Neural progenitor cell (in vitro differentiated cells): ENCODE results near the gene CFAP61. TPM values are rescaled to one million over a fixed set of nuclear protein-coding genes. Genes with fewer than 3 reads are reported as not detected.

Source experiments
- DNase-seq: peaks from one replicate; pipeline ENCODE4 v3.0.0-alpha.2; 2016; ENCODE audit warnings: low spot score
- H2AFZ ChIP-seq: fragments of 200-600 bp; sonication (generic); replicated peaks from 2 replicates; pipeline ENCODE4 v1.6.1; 2016; ENCODE audit warnings: antibody characterized with exemption
- H3F3A ChIP-seq: fragments of 200-600 bp; sonication (generic); 2 replicates; pipeline ENCODE4 v1.6.1; 2016; ENCODE audit warnings: antibody characterized with exemption, low read depth
- H3K27ac ChIP-seq: fragments of 200-600 bp; sonication (generic); 2 replicates; pipeline ENCODE4 v1.5.1; 2016; ENCODE audit warnings: mild to moderate bottlenecking
- H3K27me3 ChIP-seq: fragments of 200-600 bp; sonication (generic); 2 replicates; pipeline ENCODE4 v1.6.1; 2016; ENCODE audit warnings: mild to moderate bottlenecking, moderate library complexity
- H3K36me3 ChIP-seq: fragments of 200-600 bp; sonication (generic); 2 replicates; pipeline ENCODE4 v1.5.1; 2016
- H3K4me1 ChIP-seq: fragments of 200-600 bp; sonication (generic); 2 replicates; pipeline ENCODE4 v1.6.1; 2016; ENCODE audit warnings: mixed run types
- H3K4me2 ChIP-seq: fragments of 200-600 bp; sonication (generic); 2 replicates; pipeline ENCODE4 v1.6.1; 2016
- H3K4me3 ChIP-seq: fragments of 200-600 bp; sonication (generic); 2 replicates; pipeline ENCODE4 v1.5.1; 2016
- H3K79me2 ChIP-seq: fragments of 200-600 bp; sonication (generic); 2 replicates; pipeline ENCODE4 v1.6.1; 2016; ENCODE audit warnings: low read depth
- H3K9ac ChIP-seq: fragments of 200-600 bp; sonication (generic); 2 replicates; pipeline ENCODE4 v1.6.1; 2016
- H3K9me3 ChIP-seq: fragments of 200-600 bp; sonication (generic); 2 replicates; pipeline ENCODE4 v1.5.1; 2016; ENCODE audit warnings: low read depth
- H4K20me1 ChIP-seq: fragments of 200-600 bp; sonication (generic); 2 replicates; pipeline ENCODE4 v1.6.1; 2016; ENCODE audit warnings: low read depth
- H3K27ac Mint-ChIP-seq: 3 replicates; pipeline ENCODE4 v1.8.0; 2021; ENCODE audit warnings: mixed read lengths
- H3K27me3 Mint-ChIP-seq: 2 replicates; pipeline ENCODE4 v1.8.0; 2022; ENCODE audit warnings: low read depth, mild to moderate bottlenecking, inconsistent platforms, moderate library complexity, mixed read lengths; ENCODE audit not compliant: insufficient read depth
- H3K36me3 Mint-ChIP-seq: 3 replicates; pipeline ENCODE4 v1.8.0; 2021; ENCODE audit warnings: mixed read lengths
- H3K4me1 Mint-ChIP-seq: 3 replicates; pipeline ENCODE4 v1.8.0; 2021; ENCODE audit warnings: mixed read lengths
- H3K4me3 Mint-ChIP-seq: 3 replicates; pipeline ENCODE4 v1.8.0; 2021; ENCODE audit warnings: mild to moderate bottlenecking, moderate library complexity, mixed read lengths
- H3K9me3 Mint-ChIP-seq: 3 replicates; pipeline ENCODE4 v1.8.0; 2020; ENCODE audit warnings: mixed read lengths
- EZH2 ChIP-seq: fragments of 200-600 bp; sonication (generic); IDR thresholded peaks from 2 replicates; pipeline ENCODE4 v1.6.1; 2017; ENCODE audit warnings: antibody characterized with exemption, mild to moderate bottlenecking, moderate library complexity
- EZH2phosphoT487 ChIP-seq: fragments of 200-600 bp; sonication (generic); IDR thresholded peaks from 2 replicates; pipeline ENCODE4 v1.6.1; 2017; ENCODE audit warnings: antibody characterized with exemption
- total RNA-seq: library from RNA; depleted of rRNA; stranded (reverse); fragments of >200 nt; gene quantifications from 2 replicates; pipeline ENCODE4 v1.2.3, GENCODE V29; 2015; ENCODE audit warnings: low replicate concordance
- TF ChIP-seq, protein P1 (sequence below): fragments of 200-600 bp; sonication (generic); IDR thresholded peaks from 2 replicates; pipeline ENCODE4 v1.5.1; 2017; ENCODE audit warnings: antibody characterized with exemption, mild to moderate bottlenecking

The CFAP61 gene
- total RNA-seq, 1 donor from 2014 or later: not detected

DNA sequence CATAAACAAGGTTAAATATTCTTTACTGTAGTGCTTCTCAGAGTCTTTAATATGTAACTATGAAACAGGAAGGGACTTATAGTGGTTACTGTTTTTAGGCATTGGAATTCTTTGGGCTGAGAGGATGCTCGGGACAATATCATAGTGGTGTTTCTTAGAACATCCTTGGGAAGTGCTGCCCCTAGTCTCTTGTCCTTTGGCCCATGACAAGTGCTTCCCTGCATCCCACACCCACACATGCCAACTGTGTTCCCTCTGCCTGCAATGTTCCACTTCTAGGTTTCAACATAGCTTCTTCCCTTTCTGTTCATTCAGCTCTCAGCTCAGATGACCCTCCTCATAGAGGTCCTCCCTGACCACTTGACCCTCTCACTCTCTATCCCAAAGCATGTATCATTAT, 37.6 kb downstream of the CFAP61 start:
- Histone ChIP-seq H3K9ac (no peak overlapping the region), H3K4me3 (no peak overlapping the region), H3K4me1 (no peaks in the 10 kb centered on the region), H2AFZ (no peak overlapping the region), H3K27ac (no peak overlapping the region), H3K9me3 (no peaks in the 10 kb centered on the region), H3K4me2 (no peak overlapping the region), H3K36me3 (no peaks in the 10 kb centered on the region), H3K79me2 (no peaks in the 10 kb centered on the region), H4K20me1 (no peaks in the 10 kb centered on the region), H3K27me3 (no peaks in the 10 kb centered on the region), H3F3A (no peaks in the 10 kb centered on the region)
- H3K27ac Mint-ChIP-seq: no peak overlapping the region
- no peaks in the 10 kb centered on the region for H3K36me3 Mint-ChIP-seq
- no peak for DNase-seq
- H3K9me3 Mint-ChIP-seq: no peaks in the 10 kb centered on the region
- TF ChIP-seq EZH2 (no peak), EZH2phosphoT487 (no peak)
- H3K4me1 Mint-ChIP-seq: no peaks in the 10 kb centered on the region
- no peak overlapping the region for H3K4me3 Mint-ChIP-seq
- peaks cover 2% of the 10 kb centered on the region for H3K27me3 Mint-ChIP-seq

DNA sequence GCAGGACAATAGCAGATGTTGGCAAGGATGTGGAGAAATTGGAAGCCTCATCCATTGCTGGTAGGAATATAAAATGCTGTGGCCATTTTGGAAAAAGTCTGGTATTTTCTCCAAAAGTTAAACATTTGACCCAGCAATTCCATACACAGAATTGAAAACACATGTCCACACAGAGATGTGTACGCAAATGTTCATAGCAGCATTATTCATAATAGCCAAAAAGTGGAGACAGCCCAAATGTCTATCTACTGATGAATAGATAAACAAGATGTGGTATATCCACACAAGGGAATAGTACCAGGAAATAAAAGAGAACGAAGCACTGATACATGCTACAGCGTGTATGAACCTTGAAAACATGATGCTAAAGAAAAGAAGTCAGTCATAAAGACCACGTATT, 40.5 kb downstream of the CFAP61 start:
- Histone ChIP-seq H3K4me3 (no peak overlapping the region), H3K79me2 (no peaks in the 10 kb centered on the region), H3K4me2 (no peak overlapping the region), H3K4me1 (no peaks in the 10 kb centered on the region), H2AFZ (no peak overlapping the region), H3K27ac (no peak overlapping the region), H4K20me1 (no peaks in the 10 kb centered on the region), H3K9me3 (no peaks in the 10 kb centered on the region), H3K36me3 (no peaks in the 10 kb centered on the region), H3K27me3 (no peaks in the 10 kb centered on the region), H3K9ac (no peak overlapping the region), H3F3A (no peaks in the 10 kb centered on the region)
- no peak overlapping the region for H3K27ac Mint-ChIP-seq
- DNase-seq: no peak
- H3K36me3 Mint-ChIP-seq: no peaks in the 10 kb centered on the region
- no peak for TF ChIP-seq EZH2
- no peak for TF ChIP-seq EZH2phosphoT487
- TF ChIP-seq, protein P1, sequence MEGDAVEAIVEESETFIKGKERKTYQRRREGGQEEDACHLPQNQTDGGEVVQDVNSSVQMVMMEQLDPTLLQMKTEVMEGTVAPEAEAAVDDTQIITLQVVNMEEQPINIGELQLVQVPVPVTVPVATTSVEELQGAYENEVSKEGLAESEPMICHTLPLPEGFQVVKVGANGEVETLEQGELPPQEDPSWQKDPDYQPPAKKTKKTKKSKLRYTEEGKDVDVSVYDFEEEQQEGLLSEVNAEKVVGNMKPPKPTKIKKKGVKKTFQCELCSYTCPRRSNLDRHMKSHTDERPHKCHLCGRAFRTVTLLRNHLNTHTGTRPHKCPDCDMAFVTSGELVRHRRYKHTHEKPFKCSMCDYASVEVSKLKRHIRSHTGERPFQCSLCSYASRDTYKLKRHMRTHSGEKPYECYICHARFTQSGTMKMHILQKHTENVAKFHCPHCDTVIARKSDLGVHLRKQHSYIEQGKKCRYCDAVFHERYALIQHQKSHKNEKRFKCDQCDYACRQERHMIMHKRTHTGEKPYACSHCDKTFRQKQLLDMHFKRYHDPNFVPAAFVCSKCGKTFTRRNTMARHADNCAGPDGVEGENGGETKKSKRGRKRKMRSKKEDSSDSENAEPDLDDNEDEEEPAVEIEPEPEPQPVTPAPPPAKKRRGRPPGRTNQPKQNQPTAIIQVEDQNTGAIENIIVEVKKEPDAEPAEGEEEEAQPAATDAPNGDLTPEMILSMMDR: no peak
- peaks cover 2% of the 10 kb centered on the region for H3K27me3 Mint-ChIP-seq
- H3K9me3 Mint-ChIP-seq: no peaks in the 10 kb centered on the region
- H3K4me1 Mint-ChIP-seq: no peaks in the 10 kb centered on the region
- H3K4me3 Mint-ChIP-seq: no peak overlapping the region

DNA sequence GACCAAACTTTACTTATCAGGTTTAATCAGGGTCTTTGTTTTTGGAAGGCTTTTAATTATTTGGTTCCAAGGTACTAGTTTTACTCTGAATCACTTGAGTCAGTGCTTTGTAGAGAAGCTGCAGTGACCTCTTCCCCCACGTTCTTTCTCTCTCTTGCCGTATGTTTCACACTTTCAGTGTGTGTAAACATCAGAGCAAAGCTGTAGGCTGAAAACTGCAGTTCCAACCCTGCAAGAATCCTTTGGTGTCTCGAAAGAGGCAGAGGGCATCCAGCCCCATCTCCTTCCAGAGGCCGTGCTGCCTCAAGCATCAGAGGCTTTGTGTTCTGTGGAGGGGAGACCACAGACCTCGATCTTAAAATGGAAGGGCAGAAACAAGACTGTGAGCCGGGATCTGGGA, 42.1 kb downstream of the CFAP61 start:
- Histone ChIP-seq H2AFZ (no peak overlapping the region), H3K27me3 (no peaks in the 10 kb centered on the region), H3K79me2 (no peaks in the 10 kb centered on the region), H3K9me3 (no peaks in the 10 kb centered on the region), H3K4me3 (no peak overlapping the region), H4K20me1 (no peaks in the 10 kb centered on the region), H3K27ac (no peak overlapping the region), H3K4me1 (no peaks in the 10 kb centered on the region), H3K36me3 (no peaks in the 10 kb centered on the region), H3K9ac (no peak overlapping the region), H3F3A (no peaks in the 10 kb centered on the region), H3K4me2 (no peak overlapping the region)
- no peak for TF ChIP-seq EZH2phosphoT487
- TF ChIP-seq, protein P1: no peak
- no peak for TF ChIP-seq EZH2
- Mint-ChIP-seq H3K27me3 (peaks cover 2% of the 10 kb centered on the region), H3K27ac (no peak overlapping the region), H3K9me3 (no peaks in the 10 kb centered on the region), H3K4me3 (no peak overlapping the region), H3K4me1 (no peaks in the 10 kb centered on the region), H3K36me3 (no peaks in the 10 kb centered on the region)
- no peak for DNase-seq

DNA sequence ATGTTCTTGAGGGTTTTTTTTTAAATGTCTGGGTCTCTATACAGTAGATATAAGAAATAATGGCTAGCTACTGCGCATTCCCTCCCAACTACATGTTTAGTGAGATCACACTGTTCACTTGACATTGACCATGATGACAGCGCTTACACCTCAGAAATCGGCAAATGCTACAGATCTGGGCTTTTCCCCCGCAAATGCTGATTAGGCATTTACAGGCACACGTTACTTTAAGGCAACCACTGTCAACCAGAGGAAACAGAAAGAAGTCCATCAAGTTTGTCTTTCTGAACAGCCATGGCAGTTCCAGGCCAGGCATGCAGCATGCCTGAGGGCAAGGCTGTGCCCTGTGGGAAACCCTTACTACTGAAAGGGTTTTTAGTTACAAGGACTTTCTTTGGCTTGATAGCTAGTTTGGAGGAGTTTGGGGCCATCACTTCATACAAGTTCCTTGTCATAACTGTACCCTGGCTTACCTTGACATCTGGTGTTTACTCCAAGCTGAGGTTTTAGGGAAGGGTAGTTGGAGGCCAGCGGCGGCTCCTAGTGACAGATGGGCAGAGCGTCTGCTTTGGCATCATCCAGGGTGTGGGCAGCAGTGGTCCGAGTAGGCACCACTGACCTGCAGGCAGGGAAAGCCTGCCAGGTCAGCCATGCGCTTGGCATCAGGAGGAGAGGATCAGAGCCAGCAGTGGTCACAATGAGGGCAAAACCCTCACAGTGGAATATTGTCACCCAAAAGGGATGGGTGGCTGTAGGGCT, 43.0 kb downstream of the CFAP61 start:
- Mint-ChIP-seq H3K4me1 (no peaks in the 10 kb centered on the region), H3K27ac (no peak overlapping the region), H3K36me3 (no peaks in the 10 kb centered on the region), H3K27me3 (peaks cover under 1% of the 10 kb centered on the region), H3K4me3 (no peak overlapping the region), H3K9me3 (no peaks in the 10 kb centered on the region)
- TF ChIP-seq, protein P1: no peak
- TF ChIP-seq EZH2phosphoT487: no peak
- TF ChIP-seq EZH2: no peak
- Histone ChIP-seq H3F3A (no peaks in the 10 kb centered on the region), H3K9me3 (no peaks in the 10 kb centered on the region), H2AFZ (no peak overlapping the region), H3K4me3 (no peak overlapping the region), H4K20me1 (no peaks in the 10 kb centered on the region), H3K27me3 (no peaks in the 10 kb centered on the region), H3K79me2 (no peaks in the 10 kb centered on the region), H3K4me2 (no peak overlapping the region), H3K9ac (no peak overlapping the region), H3K36me3 (no peaks in the 10 kb centered on the region), H3K4me1 (no peaks in the 10 kb centered on the region), H3K27ac (no peak overlapping the region)
- DNase-seq: no peak
